DMS 273 (cell line): ENCODE measurements around the gene PSME3IP1.

Experiments used
- DNase-seq: peaks from one replicate; lab custom pipeline; 2025; ENCODE audit not compliant: unreplicated experiment; lab: John Stamatoyannopoulos, UW

The PSME3IP1 gene

GRCh38 chr16:57104706-57105105 is 81.1 kb downstream of the PSME3IP1 start:
- DNase-seq = no peak

GRCh38 chr16:57102888-57103851 is 82.7 kb downstream of the PSME3IP1 start:
- DNase-seq = no peak
